ENCODE measurements around the gene BLVRB. TPM values are rescaled to one million over a fixed set of nuclear protein-coding genes. Genes with fewer than 3 reads are reported as not detected.

Gene BLVRB
- total RNA-seq, 3 donors from 2014 or later = 206 to 322 (median 284) TPM

GRCh38 chr19:40499320-40499719, 33.8 kb upstream of the BLVRB start:
- Histone ChIP-seq H3K27me3 (no peaks in the 10 kb centered on the region), H3K4me1 (no peaks in the 10 kb centered on the region), H3K36me3 (no peaks in the 10 kb centered on the region), H3K9me3 (no peaks in the 10 kb centered on the region), H3K4me3 (no peak overlapping the region), H3K27ac (no peak overlapping the region)
- TF ChIP-seq POLR2AphosphoS5 (IDR thresholded peaks at IDR 0.05) = no peak
- TF ChIP-seq POLR2A (IDR thresholded peaks at IDR 0.05) = no peak
- TF ChIP-seq CTCF (IDR thresholded peaks at IDR 0.05) = no peak
- DNase-seq (ENCODE audit: low spot score in 2 of 2) = no peak
- intact Hi-C loops (cut with DNase I; ENCODE audit: low total_unique reads) = no loop called here

GRCh38 chr19:40497214-40497613, 31.7 kb upstream of the BLVRB start:
- H3K36me3 ChIP-seq = no peaks in the 10 kb centered on the region
- H3K9me3 ChIP-seq = peaks cover 0 to 6% of the 10 kb centered on the region in 2 donors
- DNase-seq (ENCODE audit: low spot score in 2 of 2) = no peak
- H3K27me3 ChIP-seq = no peaks in the 10 kb centered on the region
- no peaks in the 10 kb centered on the region for H3K4me1 ChIP-seq
- H3K27ac ChIP-seq = no peak overlapping the region
- TF ChIP-seq POLR2A (IDR thresholded peaks at IDR 0.05) (no peak), POLR2AphosphoS5 (IDR thresholded peaks at IDR 0.05) (no peak)
- H3K4me3 ChIP-seq = no peak overlapping the region
- intact Hi-C loops (cut with DNase I; ENCODE audit: low total_unique reads) = no loop called here

GRCh38 chr19:40494191-40494838, 28.8 kb upstream of the BLVRB start:
- H3K9me3 ChIP-seq = peaks cover 0 to 6% of the 10 kb centered on the region in 2 donors
- no peaks in the 10 kb centered on the region for H3K27me3 ChIP-seq
- H3K4me3 ChIP-seq = no peak overlapping the region
- H3K27ac ChIP-seq = no peak overlapping the region
- H3K36me3 ChIP-seq = no peaks in the 10 kb centered on the region
- H3K4me1 ChIP-seq = no peaks in the 10 kb centered on the region
- TF ChIP-seq POLR2A (IDR thresholded peaks at IDR 0.05) (no peak), CTCF (IDR thresholded peaks at IDR 0.05) (no peak), POLR2AphosphoS5 (IDR thresholded peaks at IDR 0.05) (no peak)
- intact Hi-C loops (cut with DNase I; ENCODE audit: low total_unique reads) = no loop called here
- DNase-seq (ENCODE audit: low spot score in 2 of 2) = no peak

GRCh38 chr19:40493778-40494177, 28.2 kb upstream of the BLVRB start:
- Histone ChIP-seq H3K4me1 (no peaks in the 10 kb centered on the region), H3K4me3 (no peak overlapping the region), H3K9me3 (peaks cover 0 to 6% of the 10 kb centered on the region in 2 donors), H3K27ac (no peak overlapping the region), H3K27me3 (no peaks in the 10 kb centered on the region), H3K36me3 (no peaks in the 10 kb centered on the region)
- no peak for TF ChIP-seq POLR2AphosphoS5 (IDR thresholded peaks at IDR 0.05)
- TF ChIP-seq POLR2A (IDR thresholded peaks at IDR 0.05) = no peak
- TF ChIP-seq CTCF (IDR thresholded peaks at IDR 0.05) = no peak
- intact Hi-C loops (cut with DNase I; ENCODE audit: low total_unique reads) = no loop called here
- no peak for DNase-seq (ENCODE audit: low spot score in 2 of 2)

- Histone ChIP-seq H3K27me3 (no peaks in the 10 kb centered on the region), H3K36me3 (no peaks in the 10 kb centered on the region), H3K9me3 (peaks cover 0 to 6% of the 10 kb centered on the region in 2 donors), H3K4me3 (no peak overlapping the region), H3K27ac (no peak overlapping the region), H3K4me1 (no peaks in the 10 kb centered on the region)
- no peak for DNase-seq (ENCODE audit: low spot score in 2 of 2)
- intact Hi-C loops (cut with DNase I; ENCODE audit: low total_unique reads) = loop anchor here (1.0 kb wide), 1 partner anchor 25 kb away; no protein-coding TSS in a partner anchor
- TF ChIP-seq CTCF (IDR thresholded peaks at IDR 0.05) (no peak), POLR2A (IDR thresholded peaks at IDR 0.05) (no peak), POLR2AphosphoS5 (IDR thresholded peaks at IDR 0.05) (no peak)
These were observed 26.7 kb upstream of the BLVRB start for GRCh38 chr19:40492274-40492673.

Measured in breast epithelium (tissue), 4 donors.